ENCODE data around the gene ATP8A2.

DNA sequence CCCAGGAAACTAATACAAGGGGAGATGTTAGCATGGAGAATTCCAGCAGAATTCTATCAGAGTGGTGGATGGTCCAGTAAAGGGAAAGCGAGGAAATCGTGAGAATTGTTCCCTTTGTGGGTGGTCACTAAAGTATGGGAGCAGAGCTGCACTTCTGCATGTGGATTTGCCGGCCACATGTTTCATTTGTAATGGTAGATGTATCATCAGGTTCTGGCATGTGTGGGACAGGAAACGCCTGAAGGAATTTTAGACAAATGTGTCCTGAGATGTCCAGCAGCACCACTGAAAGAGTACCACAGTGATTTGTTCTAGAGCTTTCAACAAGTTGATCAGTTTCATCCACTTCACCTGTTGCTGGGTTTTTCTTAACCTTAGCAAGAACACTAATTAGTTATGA is 371.6 kb downstream of the ATP8A2 start:
- TF ChIP-seq CTCF (IDR thresholded peaks at IDR 0.05; ENCODE audit: insufficient read depth, low read depth, low read length) (no peak), EZH2 (IDR thresholded peaks at IDR 0.05; ENCODE audit: insufficient read depth, low read length) (no peak)

Data from astrocyte (in vitro differentiated cells and primary cell).